ENCODE results near the gene PARN.
A peak's percentile ranks its signal among the peaks of the same experiment; 100 is the strongest.
"Not testable (repeated sequence)": the region's sequence is repeated elsewhere in the genome, so short reads cannot be mapped to it uniquely, and the experiment has no call there.

The PARN gene, protein sequence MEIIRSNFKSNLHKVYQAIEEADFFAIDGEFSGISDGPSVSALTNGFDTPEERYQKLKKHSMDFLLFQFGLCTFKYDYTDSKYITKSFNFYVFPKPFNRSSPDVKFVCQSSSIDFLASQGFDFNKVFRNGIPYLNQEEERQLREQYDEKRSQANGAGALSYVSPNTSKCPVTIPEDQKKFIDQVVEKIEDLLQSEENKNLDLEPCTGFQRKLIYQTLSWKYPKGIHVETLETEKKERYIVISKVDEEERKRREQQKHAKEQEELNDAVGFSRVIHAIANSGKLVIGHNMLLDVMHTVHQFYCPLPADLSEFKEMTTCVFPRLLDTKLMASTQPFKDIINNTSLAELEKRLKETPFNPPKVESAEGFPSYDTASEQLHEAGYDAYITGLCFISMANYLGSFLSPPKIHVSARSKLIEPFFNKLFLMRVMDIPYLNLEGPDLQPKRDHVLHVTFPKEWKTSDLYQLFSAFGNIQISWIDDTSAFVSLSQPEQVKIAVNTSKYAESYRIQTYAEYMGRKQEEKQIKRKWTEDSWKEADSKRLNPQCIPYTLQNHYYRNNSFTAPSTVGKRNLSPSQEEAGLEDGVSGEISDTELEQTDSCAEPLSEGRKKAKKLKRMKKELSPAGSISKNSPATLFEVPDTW

DNA sequence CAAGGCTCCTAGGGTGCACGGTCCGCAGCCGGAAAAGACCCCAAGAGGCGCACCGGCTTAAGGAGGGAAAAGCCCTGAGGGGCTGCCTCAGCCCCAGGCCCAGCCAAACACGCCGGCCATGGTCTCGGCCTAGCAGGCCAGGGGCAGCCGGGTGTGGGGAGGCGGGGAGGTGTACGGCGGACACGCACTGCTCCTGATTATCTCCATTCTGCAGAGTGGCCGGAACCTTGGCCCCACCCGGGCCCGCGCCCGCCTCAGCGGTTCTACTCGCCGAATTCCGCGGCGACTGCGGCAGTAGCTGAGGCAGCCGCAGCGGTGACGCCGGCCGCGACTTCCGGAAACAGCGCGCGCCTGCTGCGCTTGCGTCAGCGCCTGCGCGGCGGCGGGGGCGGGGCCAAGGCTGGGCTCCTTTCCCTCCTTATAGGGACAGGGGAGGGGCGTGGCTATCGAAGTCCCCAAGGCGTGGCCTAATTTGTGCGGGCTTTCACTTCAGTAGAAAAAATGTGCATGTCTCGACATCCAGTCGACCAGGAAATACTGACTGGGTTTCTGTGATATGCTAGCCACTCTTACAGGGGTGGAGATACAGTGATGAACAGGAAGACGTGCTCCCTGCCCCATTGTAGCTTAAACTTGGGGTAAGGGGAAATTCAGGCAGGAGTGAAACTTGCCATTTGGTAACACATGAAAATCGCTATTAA lies at the start of gene PARN:
Gene PARN, minus strand, starts transcription at position 342 of the 701 bp plus-strand sequence. Its CDS starts 135 bp downstream, at position 207.
- DNase-seq: peak; percentile 78

DNA sequence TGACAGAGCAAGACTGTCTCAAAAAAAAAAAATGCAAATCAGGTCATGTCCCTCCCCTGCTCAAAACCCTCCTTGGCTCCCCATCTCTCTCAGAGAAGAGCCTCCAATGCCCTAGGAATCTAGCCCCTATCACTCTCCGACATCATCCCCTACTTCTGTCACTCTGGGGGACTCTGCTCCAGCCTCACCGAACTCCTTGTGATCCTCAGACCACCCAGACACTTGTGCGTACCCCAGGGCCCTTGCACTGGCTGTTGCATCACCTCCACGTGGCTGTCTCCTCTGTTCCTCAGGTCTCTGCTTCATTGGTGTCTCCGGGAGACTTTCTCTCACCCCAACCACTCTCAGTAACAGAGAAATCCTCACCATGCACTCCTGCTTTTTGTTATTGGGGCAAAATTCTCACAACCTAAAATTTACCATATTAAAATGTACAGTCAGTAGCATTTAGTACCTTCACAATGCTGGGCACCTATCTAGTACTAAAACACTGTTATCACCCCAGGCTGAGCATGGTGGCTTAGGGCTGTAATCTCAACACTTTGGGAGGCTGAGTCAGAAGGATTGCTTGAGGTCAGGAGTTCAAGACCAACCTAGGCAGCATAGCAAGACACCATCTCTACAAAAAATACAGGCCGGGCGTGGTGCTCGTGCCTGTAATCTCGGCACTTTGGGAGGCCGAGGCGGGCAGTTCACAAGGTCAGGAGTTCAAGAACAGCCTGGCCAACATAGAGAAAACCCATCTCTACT lies 48.9 kb upstream of the PARN start:
- DNase-seq: no peak

DNA sequence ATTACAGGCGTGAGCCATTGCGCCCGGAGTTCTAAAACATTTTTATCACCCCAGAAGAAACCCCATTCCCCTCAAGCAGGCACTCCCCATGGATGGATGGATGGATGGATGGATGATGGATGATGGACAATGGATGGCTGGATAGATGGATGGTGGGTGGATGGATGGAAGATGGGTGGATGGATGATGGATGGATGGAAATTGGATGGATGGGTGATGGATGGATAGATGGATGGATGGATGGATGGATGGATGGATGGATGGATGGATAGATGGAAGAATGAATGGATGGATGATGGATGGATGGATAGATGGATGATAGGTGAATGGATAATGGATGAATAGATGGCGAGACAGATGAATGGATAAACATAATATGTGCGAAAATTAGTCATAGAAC lies 47.6 kb upstream of the PARN start:
- DNase-seq: no peak

DNA sequence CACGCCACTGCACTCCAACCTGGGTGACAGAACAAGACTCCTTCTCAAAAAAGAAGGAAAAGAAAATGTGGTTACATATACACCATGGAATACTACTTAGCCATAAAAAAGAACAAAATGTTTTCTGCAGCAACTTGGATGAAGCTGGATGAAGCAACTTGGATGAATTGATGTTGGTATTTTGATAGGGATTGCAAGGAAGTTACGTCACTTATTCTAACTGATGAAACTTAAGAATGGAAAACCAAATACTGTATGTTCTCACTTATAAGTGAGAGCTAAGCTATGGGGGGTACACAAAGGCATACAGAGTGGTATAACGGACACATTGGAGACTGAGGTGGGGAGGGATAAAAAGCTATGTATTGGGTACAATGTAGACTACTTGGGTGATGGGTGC lies 46.6 kb upstream of the PARN start:
- DNase-seq: no peak

DNA sequence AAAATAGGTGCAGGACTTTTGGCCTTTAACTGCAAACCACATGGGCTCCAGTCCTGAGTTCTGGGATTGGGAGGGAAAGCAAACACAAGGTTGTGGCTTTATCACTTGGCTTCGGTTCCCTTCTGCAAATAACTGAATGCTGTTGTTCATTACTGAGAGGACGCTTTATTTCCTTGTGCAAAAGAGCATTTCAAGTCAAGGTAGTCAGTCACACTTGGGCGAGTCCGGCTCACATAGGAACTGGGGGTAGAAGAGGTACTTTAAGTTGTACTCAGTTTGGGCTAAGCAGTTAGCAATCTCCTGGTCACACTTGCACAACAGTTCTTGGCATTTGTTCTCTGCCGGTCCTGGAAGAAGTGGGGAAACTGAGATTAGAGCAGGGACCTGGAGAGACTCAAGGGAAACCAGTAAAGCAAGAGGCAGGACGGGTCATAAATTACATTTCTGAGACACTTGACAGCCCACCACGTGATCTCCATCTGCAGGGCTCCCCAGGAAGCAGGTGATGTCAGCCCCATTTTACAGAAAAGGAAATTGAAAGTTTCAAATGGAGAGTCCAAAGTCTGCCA lies 42.4 kb upstream of the PARN start:
- DNase-seq: no peak

DNA sequence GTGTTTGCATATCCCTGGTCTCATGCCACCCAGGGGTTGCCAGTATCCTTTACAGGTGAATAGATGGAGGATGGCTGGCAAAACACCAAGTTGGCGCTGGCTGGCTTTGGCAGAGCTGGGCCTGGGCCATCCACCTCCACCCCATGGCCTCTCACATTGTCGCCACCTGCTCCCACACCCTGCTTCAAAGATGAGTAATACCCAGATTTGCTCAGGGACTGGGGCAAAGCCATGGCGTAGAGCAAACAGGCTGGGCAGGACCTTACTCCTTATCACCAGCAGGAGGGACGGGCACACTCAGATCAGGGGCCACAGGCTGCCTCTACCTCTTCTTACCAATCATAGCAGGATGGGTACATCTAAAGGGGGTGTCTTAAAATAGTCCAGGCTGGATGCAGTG lies 39.7 kb upstream of the PARN start:
- DNase-seq: no peak

DNA sequence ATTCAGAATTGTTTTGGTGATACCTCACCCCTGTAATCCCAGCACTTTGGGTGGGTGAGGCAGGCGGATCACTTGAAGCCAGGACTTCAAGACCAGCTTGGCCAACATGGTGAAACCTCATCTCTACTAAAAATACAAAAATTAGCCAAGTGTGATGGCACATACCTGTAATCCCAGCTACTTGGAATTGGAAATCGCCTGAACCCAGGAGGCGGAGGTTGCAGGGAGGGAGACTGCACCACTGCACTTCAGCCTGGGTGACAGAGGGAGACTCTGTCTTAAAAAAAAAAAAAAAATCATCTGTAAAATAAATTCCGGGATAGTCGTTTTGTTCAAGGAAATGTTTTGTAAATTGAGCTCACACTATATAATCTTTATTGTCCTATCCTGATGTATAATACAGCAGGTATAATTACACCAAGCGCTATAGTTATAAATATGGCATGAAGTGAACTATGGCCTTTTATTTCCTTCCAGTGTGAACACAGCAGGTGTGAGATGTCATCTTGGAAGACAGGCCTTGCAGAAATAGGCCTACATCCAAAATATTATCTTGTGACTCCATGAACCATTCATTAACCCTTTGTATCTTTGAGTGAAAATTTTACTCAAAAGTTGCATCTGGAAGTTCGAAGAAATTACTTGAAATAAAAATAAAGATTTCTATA lies 38.6 kb upstream of the PARN start:
- DNase-seq: no peak

DNA sequence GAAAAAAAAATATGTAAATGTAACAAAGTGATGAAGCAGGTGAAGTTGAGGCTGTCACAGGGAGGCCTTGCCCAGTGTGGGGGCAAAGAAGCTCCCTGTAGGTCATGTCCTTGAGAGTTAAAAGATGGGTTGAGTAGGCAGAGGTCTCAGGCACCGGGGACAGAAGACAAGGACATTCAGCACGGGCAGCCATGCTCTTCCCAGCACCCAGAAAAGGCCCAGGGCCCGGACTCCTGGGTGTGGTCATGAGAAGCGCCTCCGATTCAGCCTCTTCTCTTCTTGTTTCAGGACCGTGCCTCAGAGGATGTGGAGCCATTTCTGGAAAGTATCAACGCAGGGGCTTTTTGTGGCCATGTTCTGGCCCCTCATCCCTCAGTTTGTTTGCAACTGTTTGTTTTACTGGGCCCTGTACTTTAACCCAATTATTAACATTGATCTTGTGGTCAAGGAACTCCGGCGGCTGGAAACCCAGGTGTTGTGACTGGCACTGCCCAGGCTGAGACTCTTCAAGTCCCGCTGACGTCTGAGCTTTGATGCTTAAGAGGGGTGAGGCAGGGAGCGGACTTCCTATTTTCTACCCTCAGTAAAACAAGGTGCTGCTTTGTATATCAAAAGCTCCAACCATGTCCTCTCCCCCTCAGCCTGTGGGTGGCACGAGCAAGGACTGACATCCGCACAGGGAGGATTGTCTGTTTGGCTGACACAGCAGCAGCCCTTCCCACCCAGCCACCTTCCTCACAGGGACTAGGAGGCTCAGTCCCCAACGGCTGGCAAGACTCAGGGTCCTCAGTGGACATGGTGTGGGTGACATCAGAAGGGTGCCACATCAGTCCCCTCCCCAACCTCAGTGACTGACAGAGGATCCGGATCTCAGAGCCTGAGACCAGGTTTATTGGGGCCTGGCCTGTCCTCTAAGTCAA lies 37.5 kb upstream of the PARN start:
- DNase-seq: no peak

DNA sequence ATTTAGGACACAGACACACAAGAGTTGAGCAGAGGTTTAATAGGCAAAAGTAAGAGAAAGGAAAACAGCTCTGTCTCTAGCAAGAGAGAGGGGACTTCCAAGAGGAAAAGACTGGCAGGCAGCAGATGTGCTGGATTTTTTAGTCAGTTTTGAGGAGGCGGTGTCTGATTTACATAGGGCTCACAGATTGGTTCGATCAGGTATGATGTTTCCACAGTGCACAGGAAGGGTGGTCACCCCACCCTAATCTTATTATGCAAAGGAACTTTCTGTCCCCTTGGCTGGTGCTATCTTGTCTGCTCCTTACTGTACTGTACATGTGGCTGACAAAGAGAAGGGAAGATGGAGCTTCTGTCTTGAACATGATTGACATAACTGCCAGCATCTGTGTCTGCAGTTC lies 28.0 kb upstream of the PARN start:
- DNase-seq: no peak

DNA sequence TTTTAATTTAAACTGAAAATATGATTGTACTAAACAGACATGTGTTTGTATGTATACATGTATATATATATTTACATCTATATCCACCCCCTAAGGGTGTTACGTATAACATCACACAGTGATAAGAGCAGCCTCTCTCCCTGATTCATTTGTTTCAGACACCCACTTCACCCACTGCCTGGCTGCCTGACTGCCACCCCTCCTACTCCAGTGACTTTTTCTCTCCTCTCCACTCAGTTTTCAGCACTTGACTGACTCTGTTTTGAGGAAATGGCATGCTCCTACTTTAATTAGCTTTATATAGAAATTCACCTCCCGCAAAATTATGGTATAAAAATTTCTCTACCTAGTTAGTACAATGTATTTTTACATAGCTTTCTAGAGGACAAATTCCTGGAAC lies 22.7 kb upstream of the PARN start:
- no peak for DNase-seq

DNA sequence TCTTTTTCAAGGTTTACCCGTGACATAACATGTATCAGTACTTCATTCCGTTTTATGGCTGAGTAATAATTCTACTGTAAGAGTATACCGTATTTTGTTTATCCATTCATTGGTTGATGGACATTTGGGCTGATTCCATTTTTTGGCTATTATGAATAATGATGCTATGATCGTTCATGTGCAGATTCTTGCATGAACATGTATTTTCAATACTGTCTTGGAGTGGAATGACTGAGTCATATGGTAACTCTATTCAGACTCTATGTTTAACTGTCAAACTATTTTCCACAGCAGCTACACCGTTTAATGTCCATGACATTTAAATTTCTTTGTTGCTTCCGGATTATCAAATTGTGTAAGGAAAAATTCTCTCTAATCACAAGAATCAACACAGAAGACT lies 20.6 kb upstream of the PARN start:
- DNase-seq: no peak

DNA sequence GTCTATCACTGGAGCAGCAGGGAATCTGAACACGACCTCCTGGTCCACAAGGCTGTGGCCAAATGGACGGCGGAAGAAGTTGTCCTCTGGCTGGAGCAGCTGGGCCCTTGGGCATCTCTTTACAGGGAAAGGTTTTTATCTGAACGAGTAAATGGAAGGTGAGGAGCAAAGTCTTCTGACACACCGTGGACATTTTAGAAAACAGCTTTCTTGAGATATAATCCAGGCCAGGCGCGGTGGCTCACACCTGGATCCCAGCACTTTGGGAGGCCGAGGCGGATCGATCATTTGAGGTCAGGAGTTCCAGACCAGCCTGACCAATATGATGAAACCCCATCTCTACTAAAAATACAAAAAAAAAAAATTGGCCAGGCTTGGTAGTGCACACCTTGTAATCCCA lies 19.8 kb upstream of the PARN start:
- no peak for DNase-seq

DNA sequence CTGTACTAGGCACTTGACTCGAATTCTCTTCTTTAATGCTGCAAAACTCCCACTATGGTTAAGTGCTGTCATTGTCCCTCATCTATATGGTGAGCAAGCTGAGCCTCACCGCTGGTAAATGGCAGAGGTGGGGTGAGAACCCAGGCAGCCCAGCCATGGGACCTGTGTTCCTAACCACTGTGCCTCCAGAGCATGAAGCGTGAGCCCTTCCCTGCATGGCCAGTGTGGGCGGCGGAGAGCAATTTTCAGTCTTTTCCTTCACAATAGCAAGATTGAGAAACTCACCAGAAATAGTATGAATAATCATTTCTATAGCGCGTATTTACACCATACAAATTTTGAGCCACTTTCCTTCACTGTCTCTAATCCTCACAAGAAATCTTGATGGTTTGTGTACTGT lies 11.9 kb upstream of the PARN start:
- DNase-seq: no peak

DNA sequence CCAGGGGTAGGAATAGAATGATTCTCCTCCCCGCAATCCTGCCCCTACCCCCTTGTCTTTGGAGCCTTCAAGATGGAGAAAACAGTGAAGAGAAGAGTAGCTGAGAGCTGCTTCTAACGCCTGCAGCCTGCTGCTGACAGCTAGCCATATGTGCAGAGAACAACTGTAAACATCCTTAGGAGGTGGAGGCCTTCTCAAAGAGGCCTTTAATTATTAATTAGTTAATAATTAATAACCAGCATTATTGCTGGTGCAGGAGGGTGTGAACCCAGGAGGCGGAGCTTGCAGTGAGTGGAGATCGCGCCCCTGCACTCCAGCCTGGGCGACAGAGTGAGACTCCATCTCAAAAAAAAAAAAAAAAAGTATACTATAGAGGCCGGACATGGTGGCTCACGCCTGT lies 11.1 kb upstream of the PARN start:
- DNase-seq: no peak

DNA sequence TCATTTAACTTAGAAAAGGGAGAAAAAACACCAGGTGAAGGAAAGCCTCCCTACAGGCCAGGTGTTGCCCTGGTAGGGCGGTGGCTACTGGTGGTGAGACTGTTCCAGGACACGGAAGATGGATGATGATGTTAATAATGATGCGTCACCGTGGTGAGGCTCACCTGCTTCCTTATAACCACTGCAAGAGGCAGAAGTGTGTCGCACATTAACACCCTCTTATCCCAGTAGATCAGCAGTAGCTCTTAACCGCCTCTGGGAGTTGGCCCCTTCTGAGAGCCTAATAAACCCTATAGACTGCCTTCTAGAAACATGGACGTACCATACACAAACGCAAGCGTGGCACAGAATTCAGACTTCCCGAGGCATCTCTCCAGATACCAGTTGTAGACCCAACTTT lies 10.5 kb upstream of the PARN start:
- DNase-seq: no peak

DNA sequence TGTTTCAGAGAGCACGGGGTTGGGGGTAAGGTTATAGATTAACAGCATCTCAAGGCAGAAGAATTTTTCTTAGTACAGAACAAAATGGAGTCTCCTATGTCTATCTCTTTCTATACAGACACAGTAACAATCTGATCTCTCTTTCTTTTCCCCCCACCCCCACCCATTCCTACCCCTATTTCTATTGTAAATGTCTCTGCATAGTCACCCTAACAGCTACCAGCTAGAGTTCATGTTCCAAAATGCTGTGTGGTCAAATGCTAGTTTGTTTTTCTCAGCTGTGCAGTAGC lies 6.8 kb upstream of the PARN start:
- DNase-seq: not testable (repeated sequence)

DNA sequence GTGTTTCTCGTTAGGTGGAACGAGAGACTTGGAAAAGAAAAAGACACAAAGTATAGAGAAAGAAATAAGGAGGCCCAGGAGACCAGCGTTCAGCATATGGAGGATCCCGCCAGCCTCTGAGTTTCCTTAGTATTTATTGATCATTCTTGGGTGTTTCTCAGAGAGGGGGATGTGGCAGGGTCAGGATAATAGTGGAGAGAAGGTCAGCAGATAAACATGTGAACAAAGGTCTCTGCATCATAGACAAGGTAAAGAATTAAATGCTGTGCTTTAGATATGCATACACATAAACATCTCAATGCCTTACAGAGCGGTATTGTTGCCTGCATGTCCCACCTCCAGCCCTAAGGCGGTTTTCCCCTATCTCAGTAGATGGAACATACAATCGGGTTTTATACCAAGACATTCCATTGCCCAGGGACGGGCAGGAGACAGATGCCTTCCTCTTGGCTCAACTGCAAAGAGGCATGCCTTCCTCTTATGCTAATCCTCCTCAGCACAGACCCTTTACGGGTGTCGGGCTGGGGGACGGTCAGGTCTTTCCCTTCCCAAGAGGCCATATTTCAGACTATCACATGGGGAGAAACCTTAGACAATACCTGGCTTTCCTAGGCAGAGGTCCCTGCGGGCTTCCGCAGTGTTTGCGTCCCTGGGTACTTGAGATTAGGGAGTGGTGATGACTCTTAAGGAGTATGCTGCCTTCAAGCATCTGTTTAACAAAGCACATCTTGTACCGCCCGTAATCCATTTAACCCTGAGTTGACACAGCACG lies 6.3 kb upstream of the PARN start:
- not testable (repeated sequence) for DNase-seq

DNA sequence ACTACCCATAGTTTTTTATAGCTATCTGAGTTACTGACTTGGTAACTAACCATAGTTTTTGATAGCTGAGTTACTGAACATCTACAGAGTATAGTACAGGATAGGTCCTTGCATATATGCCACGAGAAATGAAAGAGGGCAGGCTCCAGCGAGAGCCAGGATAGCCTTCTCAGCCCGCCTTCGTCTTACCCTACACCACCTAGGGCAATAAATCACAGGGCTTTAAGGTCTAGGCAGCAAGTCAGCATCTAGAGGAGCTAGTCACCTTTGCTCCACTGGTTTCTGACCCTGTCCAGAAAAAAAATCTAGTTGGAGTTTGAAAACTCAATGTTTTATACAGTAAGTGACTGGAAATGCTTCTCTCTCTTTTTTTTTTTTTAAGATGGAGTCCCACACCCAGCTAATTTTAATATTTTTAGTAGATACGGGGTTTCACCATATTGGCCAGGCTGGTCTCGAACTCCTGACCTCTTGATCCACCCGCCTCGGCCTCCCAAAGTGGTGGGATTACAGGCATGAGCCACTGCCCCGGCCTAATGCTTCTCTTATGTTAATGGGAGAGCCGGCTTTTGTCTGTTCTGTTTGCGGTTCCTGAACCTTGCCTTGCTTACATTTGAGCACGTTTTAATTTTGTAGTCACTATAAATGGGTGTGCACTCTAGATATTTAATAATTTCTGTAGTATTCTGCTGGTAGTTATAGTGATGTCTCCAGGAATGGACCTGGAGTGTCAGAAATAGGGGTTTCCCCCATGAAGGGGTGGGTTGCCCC lies 5.5 kb upstream of the PARN start:
- DNase-seq: no peak

DNA sequence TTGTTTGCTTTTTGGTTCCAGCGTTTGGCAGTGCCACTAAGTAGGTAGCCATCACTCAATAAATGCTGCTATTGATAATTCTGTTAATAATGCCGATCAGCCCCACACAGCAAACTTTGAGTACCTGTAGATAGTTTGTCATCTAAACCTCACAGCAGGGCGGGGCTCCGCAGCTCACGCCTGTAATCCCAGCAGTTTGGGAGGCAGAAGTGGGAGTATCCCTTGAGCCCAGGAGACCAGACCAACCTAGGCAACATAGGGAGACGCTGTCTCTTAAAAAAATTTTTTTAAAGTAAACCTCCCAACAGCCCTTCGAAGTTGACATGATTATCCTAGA lies 4.3 kb upstream of the PARN start:
- no peak for DNase-seq
